HepG2 (cell line): ENCODE results near the gene SCT. TPM values are rescaled to one million over a fixed set of nuclear protein-coding genes. Genes with fewer than 3 reads are reported as not detected.

ENCODE experiments used
- ATAC-seq: fragments of 200-7000 bp; cut with Tn5 transposase; 3 replicates; pipeline ENCODE4 v1.9.1; 2020; ENCODE audit warnings: mild to moderate bottlenecking, moderate library complexity
- BruUV-seq: library from RNA; stranded (reverse); fragments of 400-500 nt; replicated peaks from 2 replicates; lab custom pipeline; 2021; lab: Mats Ljungman, UMichigan
- CTCF ChIA-PET: fragments of 300-600 bp; formaldehyde crosslinking; extraction: SDS; loops from one replicate; lab custom pipeline; 2021; ENCODE audit warnings: low total read pairs, inconsistent platforms, low intra/inter-chr PET ratio; lab: Yijun Ruan, JAX
- POLR2A ChIA-PET: fragments of 350-600 bp; sonication (Branson Sonifier 250); formaldehyde crosslinking; loops from one replicate; lab custom pipeline; 2020; ENCODE audit warnings: antibody characterized with exemption, inconsistent platforms; lab: Yijun Ruan, JAX
- DNase-seq: peaks from one replicate; pipeline ENCODE4 v3.0.0-alpha.2; 2015; ENCODE audit warnings: low spot score
- FAIRE-seq: peaks from 3 replicates; lab custom pipeline; 2011; peaks lifted over from hg19 to GRCh38; lab: Jason Lieb, UNC
- H2AFZ ChIP-seq: one replicate; pipeline ENCODE4 v1.6.1; 2011; ENCODE audit warnings: low read length, inconsistent platforms
- H3K27ac ChIP-seq: fragments of 300-600 bp; 3 replicates; pipeline ENCODE4 v1.8.0; 2011; ENCODE audit warnings: mixed run types, mild to moderate bottlenecking, mixed read lengths, low read length, inconsistent platforms; ENCODE audit not compliant: insufficient read depth; ENCODE audit errors: extremely low read length
- H3K27me3 ChIP-seq, 2 experiments: fragments of 200-600 bp in 1 of 2; 2 replicates in 1 of 2; 3 replicates in 1 of 2; pipeline versions ENCODE4 v1.6.0 to v1.8.0; 2011; ENCODE audit warnings: low read length in 2 of 2, mild to moderate bottlenecking in 2 of 2, moderate library complexity in 2 of 2, inconsistent platforms in 1 of 2; ENCODE audit not compliant: insufficient read depth in 2 of 2, control insufficient read depth in 1 of 2
- H3K36me3 ChIP-seq, 2 experiments: fragments of 200-600 bp in 1 of 2; replicated peaks in 1 of 2; 2 replicates in 1 of 2; 3 replicates in 1 of 2; pipeline versions ENCODE4 v1.5.1 to v1.8.0; 2011; ENCODE audit warnings: low read length in 2 of 2, inconsistent platforms in 1 of 2; ENCODE audit not compliant: insufficient read depth in 2 of 2, control insufficient read depth in 1 of 2
- H3K4me1 ChIP-seq: 2 replicates; pipeline ENCODE4 v1.5.1; 2012; ENCODE audit warnings: low read length, inconsistent platforms; ENCODE audit not compliant: insufficient read depth
- H3K4me2 ChIP-seq: 2 replicates; pipeline ENCODE4 v1.6.0; 2011; ENCODE audit warnings: low read depth, low read length, inconsistent platforms
- H3K4me3 ChIP-seq, 3 experiments: fragments of 200-600 bp in 1 of 3; sonication (generic), shearing (Covaris generic) in 1 of 3; replicated peaks in 1 of 3; 2 replicates each; pipeline ENCODE4 v1.5.1; 2011 to 2016; ENCODE audit warnings: low read length in 3 of 3, inconsistent platforms in 2 of 3, low read depth in 2 of 3, mild to moderate bottlenecking in 2 of 3, control low read depth in 1 of 3, mixed read lengths in 1 of 3; ENCODE audit not compliant: insufficient read depth in 1 of 3
- H3K79me2 ChIP-seq: one replicate; pipeline ENCODE4 v1.6.1; 2011; ENCODE audit warnings: low read length, inconsistent platforms; ENCODE audit not compliant: insufficient read depth
- H3K9ac ChIP-seq: 2 replicates; pipeline ENCODE4 v1.6.0; 2011; ENCODE audit warnings: mild to moderate bottlenecking, low read depth, low read length, inconsistent platforms; ENCODE audit not compliant: insufficient read depth
- H3K9me3 ChIP-seq: 2 replicates; pipeline ENCODE4 v1.5.1; 2012; ENCODE audit warnings: mild to moderate bottlenecking, low read length
- H4K20me1 ChIP-seq: 2 replicates; pipeline ENCODE4 v1.6.0; 2011; ENCODE audit warnings: inconsistent platforms, mild to moderate bottlenecking, low read length, moderate library complexity; ENCODE audit not compliant: insufficient read depth
- ATAD3A ChIP-seq: sonication (generic); formaldehyde crosslinking; IDR thresholded peaks from 2 replicates; pipeline ENCODE4 v1.4.0; 2020; ENCODE audit warnings: missing genetic modification reagents
- FOXO1 ChIP-seq: sonication (generic); formaldehyde crosslinking; IDR thresholded peaks from 2 replicates; pipeline ENCODE4 v1.4.0; 2020; ENCODE audit warnings: missing genetic modification reagents
- FOXP1 ChIP-seq, 2 experiments: fragments of 450-650 bp in 1 of 2; IDR thresholded peaks; 2 replicates each; pipeline ENCODE4 v1.6.1; 2017 to 2018; ENCODE audit warnings: antibody characterized with exemption in 1 of 2
- IRF2 ChIP-seq: IDR thresholded peaks from 2 replicates; pipeline ENCODE4 v1.6.1; 2018; ENCODE audit warnings: missing genetic modification reagents, missing compliant biosample characterization
- PHB2 ChIP-seq: fragments of 450-650 bp; IDR thresholded peaks from 2 replicates; pipeline ENCODE4 v1.6.1; 2018; ENCODE audit not compliant: partially characterized antibody
- POLR2AphosphoS2 ChIP-seq: IDR thresholded peaks from 2 replicates; pipeline ENCODE4 v1.6.1; 2011; ENCODE audit warnings: low read depth, low read length, improper control_type of control experiment
- TP53 ChIP-seq: sonication (generic); formaldehyde crosslinking; conservative IDR thresholded peaks from 2 replicates; pipeline ENCODE4 v1.4.0; 2020; ENCODE audit warnings: missing genetic modification reagents
- ZNF441 ChIP-seq: sonication (generic); formaldehyde crosslinking; IDR thresholded peaks from 2 replicates; pipeline ENCODE4 v1.7.0; 2021; ENCODE audit warnings: missing genetic modification reagents, borderline replicate concordance
- ZNF629 ChIP-seq: sonication (generic); formaldehyde crosslinking; conservative IDR thresholded peaks from 2 replicates; pipeline ENCODE4 v1.5.0; 2020; ENCODE audit warnings: missing genetic modification reagents
- ZNF83 ChIP-seq: sonication (generic); formaldehyde crosslinking; IDR thresholded peaks from 2 replicates; pipeline ENCODE4 v1.4.0; 2020; ENCODE audit warnings: missing genetic modification reagents, mild to moderate bottlenecking, borderline replicate concordance
- ZSCAN22 ChIP-seq: sonication (generic); formaldehyde crosslinking; IDR thresholded peaks from 2 replicates; pipeline ENCODE4 v1.4.0; 2020; ENCODE audit warnings: mild to moderate bottlenecking, missing genetic modification reagents
- ZSCAN29 ChIP-seq: sonication (generic); formaldehyde crosslinking; conservative IDR thresholded peaks from 2 replicates; pipeline ENCODE4 v1.4.0; 2020; ENCODE audit warnings: mild to moderate bottlenecking, missing genetic modification reagents
- WGBS: methylation state at CpG from one replicate; pipeline ENCODE4 v1.1.6; 2017; ENCODE audit warnings: low lambda C conversion rate; 5-methylcytosine and 5-hydroxymethylcytosine counted together
- in situ Hi-C: cut with HindIII; loops from 2 replicates; pipeline ENCODE4 v1.10.0; 2017; ENCODE audit warnings: low pct_unique_long_range_greater_than_20kb; ENCODE audit not compliant: extremely low pct_ligation_motif_present
- intact Hi-C: fragments of 100-400 bp; cut with micrococcal nuclease; formaldehyde crosslinking; loops from one replicate; pipeline ENCODE4 v1.10.0; 2022; ENCODE audit not compliant: unreplicated experiment
- polyA plus RNA-seq, 8 experiments: library from polyadenylated mRNA; depleted of rRNA in 3 of 8; stranded (reverse) in 7 of 8; unstranded in 1 of 8; fragments of >200 nt; fragmentation: Illumina TruSeq in 4 of 8; extraction: Trizol in 4 of 8; gene quantifications; 2 replicates each; pipeline versions ENCODE4 v1.2.1 to v1.2.3, GENCODE V29; 2011 to 2016; ENCODE audit warnings: low read depth in 4 of 8, missing spikeins in 1 of 8, mixed read lengths in 1 of 8; ENCODE audit not compliant: insufficient read depth in 1 of 8
- total RNA-seq, 5 experiments: library from RNA; depleted of rRNA; stranded (reverse); fragments of >200 nt; fragmentation: Illumina TruSeq; extraction: Trizol; gene quantifications; 2 replicates each; pipeline ENCODE4 v1.2.3, GENCODE V29; 2016; ENCODE audit warnings: low read depth in 1 of 5
- TF ChIP-seq, protein P1 (sequence below): sonication (generic); formaldehyde crosslinking; IDR thresholded peaks from 2 replicates; pipeline ENCODE4 v1.4.0; 2020; ENCODE audit warnings: mild to moderate bottlenecking, missing genetic modification reagents

SCT gene
- total and polyA plus RNA-seq, 2 of the 13 experiments (the other 11 are each of a cell fraction or from before 2014, with no cell fraction given), result not detected

DNA sequence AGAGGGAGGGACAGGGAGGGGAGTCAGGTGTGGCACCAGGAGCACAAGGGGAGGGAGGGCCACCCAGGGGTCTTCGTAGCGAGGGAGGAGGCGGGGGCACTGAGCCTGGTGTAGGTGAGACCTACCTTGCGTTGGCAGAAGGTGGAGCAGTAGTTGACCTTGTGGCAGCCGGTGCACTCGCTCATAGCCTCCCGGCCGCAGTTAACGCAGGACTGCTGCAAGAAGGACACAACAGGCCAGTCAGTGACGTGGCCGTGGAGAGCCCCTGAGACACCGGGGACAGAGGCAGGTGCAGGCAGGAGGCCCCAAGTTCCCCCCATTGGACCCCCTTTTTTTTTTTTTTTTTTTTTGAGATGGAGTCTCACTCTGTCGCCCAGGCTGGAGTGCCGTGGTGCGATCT lies 26.9 kb upstream of the SCT start:
- H2AFZ ChIP-seq, result no peak overlapping the region
- no peak overlapping the region for H3K4me2 ChIP-seq
- DNase-seq (no peak), FAIRE-seq (no peak), ATAC-seq (no peak)
- no peaks in the 10 kb centered on the region for H3K9me3 ChIP-seq
- no peak overlapping the region for H3K27ac ChIP-seq
- no peaks in the 10 kb centered on the region for H3K79me2 ChIP-seq
- H3K27me3 ChIP-seq, result no peaks in the 10 kb centered on the region
- BruUV-seq, result no TSS peak
- no peak overlapping the region for H3K4me3 ChIP-seq
- intact Hi-C loops (loop anchor here (10.0 kb wide), 1 partner anchor 51 kb away; the partner anchor contains the start of gene EPS8L2), in situ Hi-C loops (no loop called here)
- peaks cover 10 to 24% of the 10 kb centered on the region in 2 experiments; a peak in 4 of 5 replicates for H3K36me3 ChIP-seq
- ChIA-PET CTCF (no interaction called here), POLR2A (interaction anchor here (1.3 to 1.8 kb wide), 2 partner anchors 51 to 99 kb away, joined by 4 to 6 read pairs; no protein-coding TSS in a partner anchor)
- H3K4me1 ChIP-seq, result peaks cover 47% of the 10 kb centered on the region
- WGBS, result 82% methylated on average over 15 of the region's 15 CpGs
- peaks cover 12% of the 10 kb centered on the region; the same call in 1 of the 2 replicates for H4K20me1 ChIP-seq
- H3K9ac ChIP-seq, result no peak overlapping the region
- no peak for TF ChIP-seq PHB2
- no peak for TF ChIP-seq ZSCAN22
- TF ChIP-seq IRF2 (CRISPR knock-in tag), result no peak
- no peak for TF ChIP-seq TP53 (CRISPR knock-in tag)
- no peak for TF ChIP-seq ZNF629 (CRISPR knock-in tag)
- no peak for TF ChIP-seq FOXO1 (CRISPR knock-in tag)
- TF ChIP-seq FOXP1 (IDR thresholded peaks at IDR 0.05), result no peak
- TF ChIP-seq FOXP1 (CRISPR knock-in tag; IDR thresholded peaks at IDR 0.05), result no peak
- TF ChIP-seq, protein P1, sequence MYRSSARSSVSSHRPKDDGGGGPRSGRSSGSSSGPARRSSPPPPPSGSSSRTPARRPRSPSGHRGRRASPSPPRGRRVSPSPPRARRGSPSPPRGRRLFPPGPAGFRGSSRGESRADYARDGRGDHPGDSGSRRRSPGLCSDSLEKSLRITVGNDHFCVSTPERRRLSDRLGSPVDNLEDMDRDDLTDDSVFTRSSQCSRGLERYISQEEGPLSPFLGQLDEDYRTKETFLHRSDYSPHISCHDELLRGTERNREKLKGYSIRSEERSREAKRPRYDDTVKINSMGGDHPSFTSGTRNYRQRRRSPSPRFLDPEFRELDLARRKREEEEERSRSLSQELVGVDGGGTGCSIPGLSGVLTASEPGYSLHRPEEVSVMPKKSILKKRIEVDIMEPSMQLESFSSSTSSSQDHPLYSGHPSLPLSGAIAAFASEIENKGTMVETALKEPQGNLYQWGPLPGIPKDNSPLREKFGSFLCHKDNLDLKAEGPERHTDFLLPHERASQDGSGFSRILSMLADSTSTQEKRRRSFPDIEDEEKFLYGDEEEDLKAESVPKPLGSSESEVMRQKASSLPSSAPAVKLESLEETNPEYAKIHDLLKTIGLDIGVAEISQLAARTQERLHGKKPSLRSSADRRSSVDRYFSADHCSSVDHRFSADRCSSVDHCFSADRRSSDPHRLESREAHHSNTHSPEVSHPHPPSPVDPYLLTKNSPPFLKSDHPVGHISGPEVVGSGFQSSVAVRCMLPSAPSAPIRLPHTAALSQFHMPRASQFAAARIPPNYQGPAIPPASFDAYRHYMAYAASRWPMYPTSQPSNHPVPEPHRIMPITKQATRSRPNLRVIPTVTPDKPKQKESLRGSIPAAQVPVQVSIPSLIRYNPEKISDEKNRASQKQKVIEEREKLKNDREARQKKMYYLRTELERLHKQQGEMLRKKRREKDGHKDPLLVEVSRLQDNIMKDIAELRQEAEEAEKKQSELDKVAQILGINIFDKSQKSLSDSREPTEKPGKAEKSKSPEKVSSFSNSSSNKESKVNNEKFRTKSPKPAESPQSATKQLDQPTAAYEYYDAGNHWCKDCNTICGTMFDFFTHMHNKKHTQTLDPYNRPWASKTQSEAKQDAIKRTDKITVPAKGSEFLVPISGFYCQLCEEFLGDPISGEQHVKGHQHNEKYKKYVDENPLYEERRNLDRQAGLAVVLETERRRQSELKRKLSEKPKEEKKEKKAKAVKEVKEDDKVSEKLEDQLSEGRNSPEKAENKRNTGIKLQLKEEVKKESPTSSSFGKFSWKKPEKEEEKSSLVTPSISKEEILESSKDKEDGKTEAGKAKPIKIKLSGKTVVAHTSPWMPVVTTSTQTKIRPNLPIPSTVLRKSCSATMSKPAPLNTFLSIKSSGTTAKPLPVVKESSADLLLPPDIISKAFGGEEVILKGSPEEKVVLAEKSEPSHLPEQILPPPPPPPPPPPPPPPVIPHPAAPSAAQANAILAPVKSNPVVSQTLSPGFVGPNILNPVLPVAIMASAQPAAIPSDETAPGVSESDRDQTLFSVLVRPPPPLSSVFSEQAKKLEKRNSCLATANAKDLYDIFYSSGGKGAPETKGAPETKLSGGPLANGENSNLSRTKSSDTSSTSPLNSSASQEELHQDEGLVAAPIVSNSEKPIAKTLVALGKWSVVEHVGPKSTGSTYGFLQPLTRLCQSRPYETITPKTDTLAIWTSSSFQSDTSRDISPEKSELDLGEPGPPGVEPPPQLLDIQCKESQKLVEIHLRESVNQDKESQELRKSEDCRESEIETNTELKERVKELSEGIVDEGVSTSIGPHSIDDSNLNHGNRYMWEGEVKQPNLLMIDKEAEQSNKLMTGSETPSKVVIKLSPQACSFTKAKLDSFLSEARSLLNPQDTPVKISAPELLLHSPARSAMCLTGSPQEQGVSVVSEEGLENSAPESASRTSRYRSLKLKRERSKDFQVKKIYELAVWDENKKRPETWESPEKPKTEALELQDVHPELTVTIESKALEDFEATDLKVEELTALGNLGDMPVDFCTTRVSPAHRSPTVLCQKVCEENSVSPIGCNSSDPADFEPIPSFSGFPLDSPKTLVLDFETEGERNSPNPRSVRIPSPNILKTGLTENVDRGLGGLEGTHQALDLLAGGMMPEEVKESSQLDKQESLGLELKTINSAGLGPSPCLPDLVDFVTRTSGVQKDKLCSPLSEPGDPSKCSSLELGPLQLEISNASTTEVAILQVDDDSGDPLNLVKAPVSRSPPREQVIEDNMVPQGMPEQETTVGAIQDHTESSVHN, result no peak
- no peak for TF ChIP-seq ZNF441 (CRISPR knock-in tag)
- TF ChIP-seq ZNF83 (CRISPR knock-in tag), result no peak
- TF ChIP-seq POLR2AphosphoS2, result no peak
- no peak for TF ChIP-seq ATAD3A (CRISPR knock-in tag)
- TF ChIP-seq ZSCAN29, result no peak
